Transverse colon (tissue), 4 donors: ENCODE data around the gene TFG.

ENCODE experiments used
- EP300 ChIP-seq: sonication (generic); formaldehyde crosslinking; IDR thresholded peaks from one replicate; pipeline ENCODE4 v1.6.1; 2017; ENCODE audit warnings: antibody characterized with exemption, low read depth
- POLR2A ChIP-seq: fragments of 450-650 bp; IDR thresholded peaks from one replicate; pipeline ENCODE4 v1.6.1; 2016; ENCODE audit warnings: antibody characterized with exemption, mild to moderate bottlenecking, moderate library complexity
- POLR2AphosphoS5 ChIP-seq, 3 donors: sonication (generic); formaldehyde crosslinking; IDR thresholded peaks; one replicate each; pipeline ENCODE4 v1.6.1; 2016; ENCODE audit warnings: antibody characterized with exemption in 3 of 3
- TF ChIP-seq, protein P1 (sequence below), 5 experiments: fragments of 200-600 bp in 3 of 5; fragments of 450-650 bp in 2 of 5; sonication (generic) in 3 of 5; IDR thresholded peaks; 1 replicate in 2 of 5; 2 replicates in 3 of 5; pipeline ENCODE4 v1.5.1; 2016 to 2017; ENCODE audit warnings: antibody characterized with exemption in 5 of 5, inconsistent platforms in 3 of 5, mild to moderate bottlenecking in 2 of 5, moderate library complexity in 1 of 5

DNA sequence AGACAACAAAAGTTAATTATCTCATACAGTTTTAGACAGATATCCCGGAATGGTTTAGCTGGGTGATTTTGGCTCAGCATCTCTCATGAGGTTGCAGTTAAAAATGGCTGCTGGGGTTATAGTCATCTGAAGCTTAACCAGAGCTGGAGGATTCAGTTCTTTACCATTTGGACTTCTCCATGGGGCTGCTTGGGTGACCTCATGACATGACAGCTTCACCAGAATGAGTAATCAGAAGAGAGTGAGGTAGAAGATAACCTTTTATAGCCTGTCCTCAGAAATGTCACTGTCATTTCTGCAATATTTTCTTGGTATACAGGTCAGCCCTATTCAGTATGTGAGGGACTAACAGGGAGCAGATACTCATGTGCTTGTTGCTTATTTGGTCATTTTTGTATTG lies 30.9 kb downstream of the TFG start:
- TF ChIP-seq POLR2A (no peak), EP300 (no peak), POLR2AphosphoS5 (IDR thresholded peaks at IDR 0.05) (no peak)
- TF ChIP-seq, protein P1, sequence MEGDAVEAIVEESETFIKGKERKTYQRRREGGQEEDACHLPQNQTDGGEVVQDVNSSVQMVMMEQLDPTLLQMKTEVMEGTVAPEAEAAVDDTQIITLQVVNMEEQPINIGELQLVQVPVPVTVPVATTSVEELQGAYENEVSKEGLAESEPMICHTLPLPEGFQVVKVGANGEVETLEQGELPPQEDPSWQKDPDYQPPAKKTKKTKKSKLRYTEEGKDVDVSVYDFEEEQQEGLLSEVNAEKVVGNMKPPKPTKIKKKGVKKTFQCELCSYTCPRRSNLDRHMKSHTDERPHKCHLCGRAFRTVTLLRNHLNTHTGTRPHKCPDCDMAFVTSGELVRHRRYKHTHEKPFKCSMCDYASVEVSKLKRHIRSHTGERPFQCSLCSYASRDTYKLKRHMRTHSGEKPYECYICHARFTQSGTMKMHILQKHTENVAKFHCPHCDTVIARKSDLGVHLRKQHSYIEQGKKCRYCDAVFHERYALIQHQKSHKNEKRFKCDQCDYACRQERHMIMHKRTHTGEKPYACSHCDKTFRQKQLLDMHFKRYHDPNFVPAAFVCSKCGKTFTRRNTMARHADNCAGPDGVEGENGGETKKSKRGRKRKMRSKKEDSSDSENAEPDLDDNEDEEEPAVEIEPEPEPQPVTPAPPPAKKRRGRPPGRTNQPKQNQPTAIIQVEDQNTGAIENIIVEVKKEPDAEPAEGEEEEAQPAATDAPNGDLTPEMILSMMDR (IDR thresholded peaks at IDR 0.05) = no peak
